NCI-H187 treated with DMSO at 0.1 percent for 48 hours (cell line): ENCODE results near the gene SLC6A8.
A peak's percentile ranks its signal among the peaks of the same experiment; 100 is the strongest.

Experiments used
- DNase-seq: peaks from one replicate; lab custom pipeline; 2025; lab: John Stamatoyannopoulos, UW

SLC6A8 gene

DNA sequence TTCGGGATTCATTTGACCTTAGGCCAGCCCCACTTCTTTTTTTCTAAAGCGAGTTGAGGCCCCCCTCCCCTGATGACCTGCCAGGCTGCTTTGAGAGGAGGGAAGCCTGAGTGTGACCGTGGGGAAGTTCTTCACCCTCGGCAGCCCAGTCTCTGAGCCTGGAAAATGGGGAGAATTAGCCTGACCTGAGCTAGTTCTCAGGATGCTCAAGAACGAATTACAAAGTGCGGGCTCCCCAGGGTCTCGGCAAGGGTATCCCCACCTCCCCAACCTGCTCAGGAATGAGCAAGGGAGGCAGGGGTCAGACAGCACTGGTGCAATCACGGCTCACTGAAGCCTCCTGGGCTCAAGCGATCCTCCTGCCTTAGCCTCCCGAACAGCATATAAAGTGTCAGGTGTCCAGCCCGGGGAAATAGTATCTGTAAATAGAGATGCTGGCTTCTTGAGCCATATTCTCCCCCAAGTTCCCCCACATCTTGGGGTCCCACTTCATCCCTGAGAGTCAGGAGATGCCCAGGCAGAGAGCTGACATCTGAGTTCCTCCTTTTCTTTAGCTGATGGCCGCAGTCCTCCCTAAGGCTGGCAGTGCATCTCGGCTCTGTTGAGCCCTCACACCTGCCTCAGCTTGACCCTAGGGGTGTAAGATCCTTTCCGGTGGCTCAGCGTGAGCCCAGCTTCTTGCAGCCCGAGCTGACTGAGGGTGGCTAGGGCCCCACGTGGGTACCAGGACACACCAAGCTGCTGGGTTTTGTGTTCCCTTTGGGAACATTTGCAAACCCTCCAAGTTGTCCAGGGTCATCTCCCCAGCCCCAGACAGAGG lies 39.2 kb upstream of the SLC6A8 start:
- no peak for DNase-seq

DNA sequence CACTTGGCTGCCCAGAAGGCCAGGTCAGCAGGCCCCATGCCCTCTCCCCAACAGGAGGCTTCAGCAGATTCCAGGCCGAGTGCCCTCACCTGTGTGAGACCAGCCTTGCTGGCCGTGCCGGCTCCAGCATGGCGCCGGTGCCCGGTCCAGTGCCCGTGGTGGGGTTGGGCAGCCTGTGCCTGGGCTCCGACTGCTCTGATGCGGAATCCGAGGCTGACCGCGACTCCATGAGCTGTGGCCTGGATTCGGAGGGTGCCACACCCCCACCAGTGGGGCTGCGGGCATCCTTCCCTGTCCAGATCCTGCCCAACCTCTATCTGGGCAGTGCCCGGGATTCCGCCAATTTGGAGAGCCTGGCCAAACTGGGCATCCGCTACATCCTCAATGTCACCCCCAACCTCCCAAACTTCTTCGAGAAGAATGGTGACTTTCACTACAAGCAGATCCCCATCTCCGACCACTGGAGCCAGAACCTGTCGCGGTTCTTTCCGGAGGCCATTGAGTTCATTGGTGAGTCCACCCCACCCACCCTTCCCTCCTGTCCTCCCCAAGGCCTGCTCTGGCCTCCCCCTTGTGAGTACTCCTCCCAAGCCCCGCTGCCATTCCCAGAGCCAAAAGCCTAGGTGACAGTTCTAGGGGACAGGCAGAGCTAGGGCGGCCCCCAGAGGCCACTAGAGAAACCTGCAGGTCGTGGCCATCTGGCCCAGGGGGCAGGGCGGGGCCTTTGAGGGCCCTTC lies 38.4 kb upstream of the SLC6A8 start:
- DNase-seq: peak; percentile 37

DNA sequence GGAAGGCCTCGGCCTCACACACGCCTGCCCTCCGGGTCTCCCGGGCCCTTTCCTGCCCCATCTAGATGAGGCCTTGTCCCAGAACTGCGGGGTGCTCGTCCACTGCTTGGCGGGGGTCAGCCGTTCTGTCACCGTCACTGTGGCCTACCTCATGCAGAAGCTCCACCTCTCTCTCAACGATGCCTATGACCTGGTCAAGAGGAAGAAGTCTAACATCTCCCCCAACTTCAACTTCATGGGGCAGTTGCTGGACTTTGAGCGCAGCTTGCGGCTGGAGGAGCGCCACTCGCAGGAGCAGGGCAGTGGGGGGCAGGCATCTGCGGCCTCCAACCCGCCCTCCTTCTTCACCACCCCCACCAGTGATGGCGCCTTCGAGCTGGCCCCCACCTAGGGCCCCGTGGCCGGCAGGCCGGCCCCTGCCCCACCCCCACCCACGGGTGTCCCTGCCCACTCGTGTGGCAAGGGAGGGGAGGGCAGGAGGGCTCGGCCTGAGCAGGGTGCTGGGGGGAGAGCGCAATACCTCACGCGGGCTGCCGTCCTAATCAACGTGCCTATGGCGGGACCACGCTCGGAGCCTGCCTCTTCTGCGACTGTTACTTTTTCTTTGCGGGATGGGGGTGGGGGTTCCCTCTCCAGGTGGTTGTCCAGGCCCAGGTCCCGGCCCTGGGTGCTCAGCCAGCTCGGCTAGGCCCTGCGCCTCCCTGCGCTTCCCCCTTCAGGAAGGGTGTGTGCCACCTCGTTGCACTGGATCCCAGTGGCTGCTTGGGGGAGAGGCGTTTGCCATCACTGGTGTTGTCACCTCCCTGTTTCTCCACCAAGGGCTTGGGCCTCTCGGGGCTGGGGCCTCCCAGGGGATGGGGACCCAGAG lies 37.6 kb upstream of the SLC6A8 start:
- DNase-seq: no peak

DNA sequence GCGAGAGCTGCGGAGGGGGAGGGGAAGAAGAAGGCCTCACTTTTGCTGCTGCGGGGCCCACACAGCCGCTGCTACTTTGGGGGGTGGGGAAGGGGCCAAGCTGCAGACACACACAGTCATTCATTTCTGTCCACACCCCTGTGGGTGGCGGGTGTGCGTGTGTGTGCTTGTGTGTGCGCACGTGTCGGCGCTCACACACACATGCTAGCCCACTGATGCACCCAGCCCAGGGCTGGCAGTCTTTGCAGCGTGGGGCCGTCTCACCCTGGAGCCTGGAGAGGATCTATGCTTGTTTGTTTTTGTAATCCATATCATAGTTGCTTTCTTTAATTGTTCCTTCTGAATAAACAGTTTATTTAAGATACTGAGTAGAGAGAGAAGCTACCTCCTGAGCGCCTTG lies 36.8 kb upstream of the SLC6A8 start:
- DNase-seq: no peak

DNA sequence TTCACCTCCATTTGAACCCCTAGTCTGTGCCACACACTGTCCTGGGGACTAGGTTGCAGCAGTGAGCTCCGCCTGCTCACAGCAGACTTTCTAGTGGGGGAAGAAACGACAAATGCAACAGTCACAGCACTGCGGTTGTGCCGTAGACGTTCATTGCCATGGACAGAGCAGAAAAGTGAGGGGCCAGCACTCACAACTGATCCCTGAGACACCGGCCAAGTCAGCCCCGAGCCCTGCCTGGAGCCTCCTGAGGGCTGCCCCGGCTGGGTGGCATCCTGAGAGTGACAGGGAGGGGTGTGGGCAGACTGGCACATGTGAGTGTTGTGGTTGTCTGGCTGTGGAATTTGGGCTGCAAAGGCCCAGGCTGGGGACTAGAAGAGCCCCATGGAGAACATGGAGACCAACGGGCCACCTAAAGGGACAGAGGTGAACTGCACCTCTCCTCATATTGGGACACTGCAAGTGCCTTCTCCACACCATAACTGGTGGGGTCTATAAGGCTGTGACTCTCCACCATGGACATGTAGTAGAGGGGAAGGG lies 36.1 kb upstream of the SLC6A8 start:
- DNase-seq: no peak

DNA sequence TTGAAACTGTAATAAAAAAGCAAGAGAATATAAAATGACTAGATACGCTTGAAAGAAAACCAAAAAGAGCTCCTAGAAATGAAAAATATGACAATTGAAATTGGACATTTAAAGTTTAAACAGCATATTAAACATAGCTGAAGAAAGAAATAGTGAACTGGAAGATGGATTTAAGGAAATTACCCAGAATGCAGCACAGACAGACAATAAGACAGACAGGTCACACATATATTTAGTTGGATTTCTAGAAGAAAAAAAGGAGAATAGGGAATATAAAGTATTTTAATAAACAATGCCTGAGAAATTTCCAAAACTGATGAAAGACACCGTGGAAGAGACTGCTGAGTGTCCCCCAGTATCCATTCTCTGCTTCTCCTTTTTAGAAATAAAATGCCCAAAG lies 34.2 kb upstream of the SLC6A8 start:
- DNase-seq: no peak

DNA sequence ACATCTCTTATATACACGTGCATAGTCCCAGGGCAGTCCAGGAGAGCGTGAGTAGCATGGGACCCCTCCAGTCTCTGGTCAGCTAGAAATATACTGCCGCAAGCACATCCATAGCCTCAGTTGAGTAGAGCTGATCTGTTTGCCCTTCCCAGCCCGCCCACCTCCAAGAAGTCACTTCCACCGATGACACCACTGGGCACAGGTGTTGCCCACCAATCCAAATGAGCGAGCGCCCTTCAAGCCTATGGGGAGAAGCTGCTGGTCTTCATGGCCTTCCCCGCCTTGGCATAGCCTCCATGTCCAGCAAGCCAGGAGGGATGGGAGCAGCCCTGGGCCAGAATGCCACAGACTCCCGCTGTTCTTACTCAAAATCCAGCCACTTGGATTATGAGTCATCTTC lies 30.6 kb upstream of the SLC6A8 start:
- no peak for DNase-seq

DNA sequence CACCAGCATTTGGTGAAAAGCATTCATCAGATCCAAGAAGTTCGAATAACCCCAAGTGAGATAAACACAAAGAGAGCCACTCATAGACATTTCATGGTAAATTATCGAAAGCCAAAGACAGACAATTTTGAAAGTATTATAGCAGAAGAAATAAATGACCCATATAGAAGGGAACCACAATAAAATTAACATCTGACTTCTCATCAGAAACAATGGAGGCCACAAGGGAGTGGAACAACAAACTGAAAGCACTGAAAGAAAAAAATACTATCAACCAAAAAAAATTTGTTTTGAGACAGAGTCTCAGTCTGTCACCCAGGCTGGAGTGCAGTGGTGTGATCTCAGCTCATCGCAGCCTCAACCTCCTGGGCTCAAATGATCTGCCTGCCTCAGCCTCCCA lies 28.5 kb upstream of the SLC6A8 start:
- DNase-seq: no peak

DNA sequence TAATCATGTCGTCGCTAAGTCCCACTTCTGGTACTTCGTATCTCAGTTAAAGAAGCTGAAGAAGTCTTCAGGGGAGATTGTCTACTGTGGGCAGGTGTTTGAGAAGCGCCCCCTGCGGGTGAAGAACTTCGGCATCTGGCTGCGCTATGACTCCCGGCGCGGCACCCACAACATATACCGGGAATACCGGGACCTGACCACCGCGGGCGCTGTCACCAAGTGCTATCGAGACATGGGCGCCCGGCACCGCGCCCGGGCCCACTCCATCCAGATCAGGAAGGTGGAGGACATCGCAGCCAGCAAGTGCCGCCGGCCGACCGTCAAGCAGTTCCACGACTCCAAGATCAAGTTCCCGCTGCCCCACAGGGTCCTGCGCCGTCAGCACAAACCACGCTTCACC lies 25.5 kb upstream of the SLC6A8 start:
- no peak for DNase-seq

DNA sequence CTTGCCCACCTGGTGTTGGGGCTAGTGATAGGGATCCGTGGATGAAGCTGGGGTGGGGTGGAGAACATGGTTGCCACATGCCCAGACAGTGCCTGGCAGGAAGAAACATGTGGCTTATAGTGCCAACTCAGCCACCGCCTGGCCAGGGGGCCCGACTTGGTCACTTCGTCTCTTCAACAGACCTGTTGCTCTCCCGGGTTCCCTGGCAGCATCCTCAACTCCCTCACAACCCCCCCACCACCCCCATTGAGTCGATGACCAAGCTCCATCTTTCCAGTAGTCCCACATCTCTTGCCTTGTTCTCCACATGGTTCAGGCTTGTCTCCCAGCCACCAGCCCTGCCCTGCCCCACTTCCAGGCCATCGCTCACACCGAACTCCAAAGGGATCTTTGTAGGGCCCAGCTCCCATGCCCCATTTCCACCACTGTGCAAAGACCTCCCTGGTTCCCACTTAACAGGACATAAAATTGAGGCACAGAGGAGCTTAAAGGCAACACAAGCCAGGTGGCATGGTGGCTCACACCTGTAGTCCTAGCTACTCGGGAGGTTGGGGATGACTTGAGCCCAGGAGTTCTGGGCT lies 21.9 kb upstream of the SLC6A8 start:
- no peak for DNase-seq

DNA sequence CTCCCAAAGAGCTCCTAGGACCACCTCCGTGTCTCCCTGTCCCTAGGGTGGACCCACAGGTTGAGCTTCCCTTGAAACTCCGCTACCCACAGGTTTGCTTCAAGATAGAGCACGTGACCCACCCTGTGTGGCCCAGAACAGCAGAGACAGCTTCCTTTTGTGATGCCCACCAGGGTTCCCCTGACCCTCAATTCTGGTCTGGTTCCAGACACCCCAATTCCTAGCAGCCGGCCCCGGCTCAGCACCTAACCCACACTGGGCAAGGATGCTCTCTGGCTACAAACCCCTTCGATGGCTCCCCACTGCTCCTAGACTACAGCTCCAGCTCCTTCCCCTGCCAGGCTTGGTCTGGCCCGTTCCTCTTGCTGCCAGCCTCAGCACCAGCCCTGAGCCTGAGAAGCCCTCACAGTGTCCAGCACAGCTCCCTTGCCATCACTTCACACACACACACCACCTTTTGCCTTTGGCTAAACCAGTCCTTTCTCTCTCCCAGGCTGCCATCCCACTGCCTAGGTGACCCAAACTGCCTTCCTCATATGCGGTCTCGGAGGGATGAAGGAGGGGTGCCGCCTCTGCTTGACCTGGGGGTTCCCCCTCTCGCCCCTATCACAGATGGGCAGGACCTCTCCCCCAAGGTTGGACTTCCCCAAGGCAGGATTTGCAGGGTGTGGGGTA lies 20.3 kb upstream of the SLC6A8 start:
- no peak for DNase-seq

DNA sequence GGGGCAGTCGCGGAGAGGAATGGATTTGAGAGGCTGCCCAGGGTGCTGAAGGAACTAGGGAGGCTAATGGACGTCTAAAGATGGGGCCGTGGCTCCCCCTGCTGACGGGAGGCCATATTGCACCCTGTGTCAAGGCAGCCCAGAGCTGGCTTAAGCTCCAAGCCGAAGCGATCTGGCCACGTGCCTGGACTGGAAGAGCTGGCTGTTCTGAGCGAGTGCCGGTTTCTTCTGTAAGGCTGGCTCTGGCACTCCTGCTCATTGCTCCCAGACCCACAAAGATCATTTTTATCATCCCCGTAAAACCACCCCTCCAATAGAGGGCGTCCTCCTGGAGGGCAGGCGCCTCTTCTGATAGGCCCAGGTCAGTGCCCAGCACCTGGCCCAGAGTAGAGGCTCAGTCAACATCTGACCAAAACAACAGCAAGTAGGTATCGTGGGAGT lies 19.8 kb upstream of the SLC6A8 start:
- DNase-seq: no peak

DNA sequence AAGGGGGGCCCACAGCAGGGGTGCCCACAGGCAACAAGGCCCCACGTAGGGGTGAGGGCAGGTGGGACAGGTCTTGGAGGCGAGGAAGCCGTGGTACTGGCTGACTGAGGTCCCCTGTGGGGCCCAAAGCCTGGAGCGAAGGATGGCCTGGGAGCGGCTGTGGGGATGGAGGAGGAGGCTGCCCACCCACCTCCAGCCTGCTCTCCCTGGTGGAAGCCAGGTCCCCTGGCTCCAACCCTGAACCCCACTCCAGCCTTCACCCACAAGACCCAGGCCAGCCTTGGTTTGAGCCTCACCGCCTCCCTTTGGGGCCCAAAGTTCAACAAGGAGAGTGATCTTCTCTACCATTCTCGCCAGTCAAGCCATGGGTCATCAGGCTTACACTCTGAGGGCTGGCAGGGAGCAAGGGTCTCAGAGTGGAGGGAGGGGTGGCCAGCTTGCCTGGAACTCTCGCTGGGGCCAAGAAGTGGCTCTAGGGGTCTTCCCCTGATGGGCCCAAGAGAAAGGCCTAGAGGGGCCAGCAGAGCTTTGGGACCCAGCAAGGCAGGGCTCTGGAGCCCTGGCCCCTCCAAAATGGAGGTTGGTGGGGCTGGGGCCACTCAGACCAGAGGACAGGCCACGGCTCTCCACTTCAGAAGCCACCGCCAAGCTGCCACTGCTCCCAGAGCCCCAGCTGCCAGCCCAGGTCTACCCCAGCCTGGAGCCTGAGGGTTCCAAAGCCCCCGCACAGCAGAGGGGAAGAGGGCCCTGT lies 19.1 kb upstream of the SLC6A8 start:
- DNase-seq: no peak

DNA sequence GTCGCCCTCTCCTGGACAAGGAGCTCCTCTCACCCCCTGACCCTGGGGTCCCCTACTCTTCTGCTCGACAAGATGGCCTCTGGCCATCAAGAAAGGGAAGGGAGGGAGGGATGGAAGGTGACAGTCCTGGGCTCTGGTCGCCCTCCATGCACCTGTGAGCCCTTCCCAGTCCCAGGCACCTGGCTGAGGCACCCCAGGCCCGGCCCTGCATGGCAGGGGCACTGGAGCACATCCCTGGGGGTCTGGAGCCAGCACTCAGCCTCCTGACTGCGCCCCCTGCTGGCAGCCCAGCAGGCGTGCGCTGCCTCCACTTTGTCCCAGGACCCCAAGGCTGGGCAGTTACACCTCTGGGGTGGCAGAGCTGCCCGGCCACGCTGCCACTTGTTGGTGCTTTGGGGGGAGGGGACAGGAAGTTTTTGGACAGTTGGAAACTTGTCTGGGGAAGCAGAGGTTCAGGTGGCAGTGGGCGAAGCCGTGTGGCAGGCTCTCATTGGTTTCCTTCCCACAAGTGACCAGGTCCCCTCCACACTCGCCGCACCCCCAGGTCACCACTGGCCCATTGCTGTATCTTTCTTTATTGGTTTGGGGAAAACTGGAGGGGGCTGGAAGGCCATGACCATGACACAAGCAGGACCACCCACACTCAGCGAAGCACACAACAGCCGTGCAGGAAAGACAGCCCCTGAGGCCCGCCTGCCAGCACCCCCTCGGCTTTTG lies 18.4 kb upstream of the SLC6A8 start:
- no peak for DNase-seq

DNA sequence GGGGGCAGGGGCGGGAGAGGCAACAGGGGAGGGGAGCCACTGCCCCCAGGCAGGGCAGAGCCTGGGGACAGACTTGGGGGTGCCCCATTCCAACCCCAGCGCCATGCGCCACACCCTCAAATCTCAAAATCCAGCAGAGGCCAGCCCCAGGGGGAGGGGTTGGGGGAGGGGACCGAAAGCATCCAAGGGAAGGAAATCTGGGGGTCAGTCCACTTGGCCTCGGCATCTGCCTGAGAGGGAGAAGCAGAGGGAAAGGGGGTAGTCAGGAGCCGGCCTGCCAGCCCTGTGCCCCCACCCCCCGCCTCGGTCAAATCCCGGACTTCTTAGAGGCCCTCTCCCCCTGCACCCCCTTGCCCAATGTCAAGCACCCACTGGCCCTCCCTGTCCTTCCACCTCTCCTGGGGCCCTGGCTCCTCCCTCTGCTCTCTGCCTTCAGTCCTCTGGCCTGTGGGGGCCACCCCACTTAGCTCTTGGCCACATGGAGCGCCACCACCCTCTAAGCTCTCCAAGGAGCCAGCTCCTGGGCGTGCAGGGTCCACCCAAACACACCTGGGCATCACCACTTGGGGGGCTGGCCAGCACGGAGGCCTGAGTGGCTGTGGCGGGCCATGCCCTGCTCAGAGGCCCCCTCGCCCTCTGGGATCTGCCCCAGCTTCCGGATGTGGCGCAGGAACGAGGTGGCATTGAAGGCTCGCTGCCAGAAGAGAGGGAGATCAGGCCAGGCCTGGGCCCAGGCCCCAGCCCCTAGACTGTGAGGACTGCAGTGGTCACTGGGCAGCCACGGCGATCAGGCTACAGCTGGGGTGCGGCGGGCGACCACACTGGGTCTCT lies 17.6 kb upstream of the SLC6A8 start:
- DNase-seq: no peak

DNA sequence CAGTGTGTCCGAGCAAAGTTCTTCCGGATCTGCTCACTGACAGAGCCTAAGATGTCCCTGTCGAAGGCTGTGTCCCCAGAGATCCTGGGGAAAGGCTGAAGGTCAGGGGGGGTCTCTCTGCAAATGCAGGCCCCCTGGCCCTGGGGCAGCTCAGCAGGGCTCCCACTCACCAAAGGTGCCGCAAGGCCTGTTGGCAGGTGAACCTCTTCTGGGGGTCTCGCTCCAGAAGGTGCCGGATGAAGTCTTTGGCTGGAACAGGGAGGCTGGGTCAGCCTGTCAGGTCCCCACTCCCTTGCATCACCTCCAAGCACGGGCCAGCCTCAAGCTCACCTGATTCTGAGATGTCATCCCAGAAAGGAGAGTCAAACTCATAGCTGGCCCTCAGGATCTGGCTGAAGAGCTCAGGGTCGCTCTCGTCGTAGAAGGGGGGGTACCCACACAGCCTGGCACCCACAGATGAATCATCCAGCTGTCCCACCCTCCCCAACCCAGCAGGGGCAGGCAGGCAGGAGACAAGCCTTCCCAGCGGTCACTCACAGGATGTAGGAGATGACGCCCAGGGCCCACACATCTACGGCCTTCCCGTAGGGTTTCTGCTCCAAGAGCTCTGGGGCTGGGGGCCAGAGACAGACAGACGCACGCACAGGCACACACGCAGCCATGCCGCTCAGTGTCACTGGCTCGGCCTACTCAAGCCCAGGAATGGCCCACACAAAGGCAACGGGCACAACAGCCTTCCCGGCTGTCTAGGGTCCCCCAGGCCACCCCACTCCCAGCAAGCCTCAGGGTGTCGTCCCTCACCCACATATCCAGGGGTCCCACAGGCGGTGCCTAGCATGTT lies 16.8 kb upstream of the SLC6A8 start:
- no peak for DNase-seq

DNA sequence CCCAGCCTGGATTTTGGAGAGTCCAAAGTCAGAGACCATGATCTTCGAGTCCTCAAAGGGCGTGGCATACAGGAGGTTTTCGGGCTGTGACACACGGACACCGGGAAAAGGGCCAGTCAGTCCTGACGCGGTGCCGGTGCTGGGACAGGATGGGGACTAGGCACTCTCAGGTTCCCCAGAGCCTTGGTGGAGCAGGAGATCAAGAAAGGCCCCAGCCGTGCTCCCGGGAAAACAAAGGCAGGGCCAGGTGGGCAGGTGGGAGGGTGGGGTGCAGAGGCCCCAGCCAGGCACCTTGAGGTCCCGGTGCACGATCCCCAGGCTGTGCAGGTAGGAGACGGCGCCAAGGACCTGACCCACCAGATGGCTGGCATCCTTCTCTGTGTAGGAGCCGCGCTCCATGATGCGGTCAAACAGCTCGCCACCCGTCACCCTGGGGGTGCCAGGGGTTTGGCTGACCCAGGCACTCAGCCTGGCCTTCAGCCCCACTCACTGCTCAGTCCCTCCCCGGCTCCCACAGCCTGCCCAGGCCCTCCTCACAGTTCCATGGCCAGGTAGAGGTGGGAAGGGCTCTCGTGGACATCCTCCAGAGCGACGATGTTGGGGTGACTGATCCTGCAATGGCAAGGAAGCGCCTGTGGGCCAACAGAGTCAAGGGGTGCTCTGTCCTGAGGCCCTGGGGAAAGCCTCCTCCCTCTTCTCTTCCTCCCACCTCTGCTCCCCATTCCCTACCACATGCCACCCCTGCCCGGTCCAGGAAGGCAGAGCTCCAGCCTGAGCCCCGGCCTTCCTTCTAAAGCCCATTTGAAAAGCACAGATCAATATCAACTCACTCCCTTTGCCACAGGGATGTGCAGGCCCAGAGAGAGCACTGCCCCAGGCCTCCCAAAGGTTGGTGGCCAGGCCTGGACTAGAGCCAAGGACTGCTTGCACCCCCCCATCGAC lies 15.9 kb upstream of the SLC6A8 start:
- no peak for DNase-seq
